Mesenchymal stem cell (in vitro differentiated cells and primary cell): Measurements from ENCODE around the gene SAMD4A.
"Not testable (repeated sequence)": the region's sequence is repeated elsewhere in the genome, so short reads cannot be mapped to it uniquely, and the experiment has no call there.

Experiments used
- DNase-seq: peaks from one replicate; pipeline ENCODE4 v3.0.0-alpha.2; 2013
- H2AFZ ChIP-seq: one replicate; pipeline ENCODE4 v1.6.1; 2013; ENCODE audit warnings: low read depth, mild to moderate bottlenecking, control low read depth, inconsistent platforms, low read length, moderate library complexity
- H2AK5ac ChIP-seq: 2 replicates; pipeline ENCODE4 v1.6.1; 2013; ENCODE audit warnings: low read length, moderate library complexity, mild to moderate bottlenecking, inconsistent platforms; ENCODE audit not compliant: severe bottlenecking
- H2BK120ac ChIP-seq: one replicate; pipeline ENCODE4 v1.6.1; 2013; ENCODE audit warnings: low read depth, mild to moderate bottlenecking, inconsistent platforms, low read length, moderate library complexity
- H2BK12ac ChIP-seq, 2 experiments: one replicate each; pipeline ENCODE4 v1.6.1; 2013; ENCODE audit warnings: inconsistent platforms in 2 of 2, low read length in 2 of 2, mild to moderate bottlenecking in 2 of 2, moderate library complexity in 2 of 2, control low read depth in 1 of 2
- H2BK15ac ChIP-seq: one replicate; pipeline ENCODE4 v1.6.1; 2013; ENCODE audit warnings: mild to moderate bottlenecking, low read depth, inconsistent platforms; ENCODE audit not compliant: poor library complexity, severe bottlenecking
- H2BK5ac ChIP-seq: 2 replicates; pipeline ENCODE4 v1.6.1; 2013; ENCODE audit warnings: low read depth, mild to moderate bottlenecking, low read length, control low read depth, inconsistent platforms; ENCODE audit not compliant: poor library complexity, severe bottlenecking
- H3K14ac ChIP-seq, 2 experiments: one replicate each; pipeline ENCODE4 v1.6.1; 2013; ENCODE audit warnings: inconsistent platforms in 2 of 2, low read length in 2 of 2, control low read depth in 1 of 2, mild to moderate bottlenecking in 1 of 2, moderate library complexity in 1 of 2
- H3K18ac ChIP-seq, 2 experiments: one replicate each; pipeline ENCODE4 v1.6.1; 2013; ENCODE audit warnings: inconsistent platforms in 2 of 2, low read length in 2 of 2, control low read depth in 1 of 2, low read depth in 1 of 2, mild to moderate bottlenecking in 1 of 2
- H3K23ac ChIP-seq, 2 experiments: one replicate each; pipeline ENCODE4 v1.6.1; 2013; ENCODE audit warnings: inconsistent platforms in 2 of 2, low read length in 2 of 2, mild to moderate bottlenecking in 2 of 2, moderate library complexity in 2 of 2, control low read depth in 1 of 2
- H3K27ac ChIP-seq: 2 replicates; pipeline ENCODE4 v1.5.1; 2013; ENCODE audit warnings: mild to moderate bottlenecking, moderate library complexity, low read length, control low read depth, inconsistent platforms; ENCODE audit not compliant: poor library complexity, severe bottlenecking
- H3K27me3 ChIP-seq, 2 experiments: 2 replicates each; pipeline versions ENCODE4 v1.6.1 to v1.7.0; 2013; ENCODE audit warnings: low read length in 2 of 2, mild to moderate bottlenecking in 2 of 2, moderate library complexity in 2 of 2, control low read depth in 1 of 2, inconsistent platforms in 1 of 2; ENCODE audit not compliant: control insufficient read depth in 1 of 2, insufficient read depth in 1 of 2
- H3K36me3 ChIP-seq, 2 experiments: 2 replicates each; pipeline versions ENCODE4 v1.6.1 to v1.7.0; 2013; ENCODE audit warnings: low read length in 2 of 2, control low read depth in 1 of 2, inconsistent platforms in 1 of 2, low read depth in 1 of 2, mild to moderate bottlenecking in 1 of 2; ENCODE audit not compliant: insufficient read depth in 2 of 2, control insufficient read depth in 1 of 2
- H3K4ac ChIP-seq, 2 experiments: one replicate each; pipeline ENCODE4 v1.6.1; 2013; ENCODE audit warnings: inconsistent platforms in 2 of 2, low read length in 2 of 2, mild to moderate bottlenecking in 2 of 2, moderate library complexity in 2 of 2, control low read depth in 1 of 2, low read depth in 1 of 2
- H3K4me1 ChIP-seq: 2 replicates; pipeline ENCODE4 v1.6.1; 2013; ENCODE audit warnings: low read depth, low read length, control low read depth; ENCODE audit not compliant: control insufficient read depth, insufficient read depth
- H3K4me2 ChIP-seq: 2 replicates; pipeline ENCODE4 v1.6.1; 2013; ENCODE audit warnings: low read length, mild to moderate bottlenecking, inconsistent platforms; ENCODE audit not compliant: poor library complexity, severe bottlenecking
- H3K4me3 ChIP-seq, 2 experiments: 2 replicates each; pipeline versions ENCODE4 v1.5.1 to v1.7.0; 2013; ENCODE audit warnings: low read length in 2 of 2, mild to moderate bottlenecking in 2 of 2, control low read depth in 1 of 2, low read depth in 1 of 2; ENCODE audit not compliant: insufficient read depth in 1 of 2
- H3K79me1 ChIP-seq: replicated peaks from 2 replicates; pipeline ENCODE4 v1.6.1; 2013; ENCODE audit warnings: mild to moderate bottlenecking, control low read depth, low read length, inconsistent platforms; ENCODE audit not compliant: poor library complexity, severe bottlenecking
- H3K9ac ChIP-seq: 2 replicates; pipeline ENCODE4 v1.7.0; 2013; ENCODE audit warnings: mild to moderate bottlenecking, low read length, moderate library complexity
- H3K9me3 ChIP-seq: 2 replicates; pipeline ENCODE4 v1.7.0; 2013; ENCODE audit warnings: mild to moderate bottlenecking, low read length; ENCODE audit not compliant: control insufficient read depth
- H4K8ac ChIP-seq: one replicate; pipeline ENCODE4 v1.6.1; 2013; ENCODE audit warnings: inconsistent platforms, mild to moderate bottlenecking, low read length, moderate library complexity
- H4K91ac ChIP-seq: one replicate; pipeline ENCODE4 v1.6.1; 2013; ENCODE audit warnings: mild to moderate bottlenecking, low read length, inconsistent platforms
- WGBS: methylation state at CpG from one replicate; pipeline ENCODE4 v1.1.7; 2013; ENCODE audit warnings: mixed read lengths; 5-methylcytosine and 5-hydroxymethylcytosine counted together

SAMD4A gene

GRCh38 chr14:54749180-54749579 is 182.3 kb downstream of the SAMD4A start:
- Histone ChIP-seq H3K9me3 (no peaks in the 10 kb centered on the region), H3K27me3 (no peaks in the 10 kb centered on the region), H3K14ac (no peak overlapping the region), H2AFZ (no peak overlapping the region), H3K9ac (no peak overlapping the region), H2BK12ac (no peak overlapping the region), H3K79me1 (peaks cover 41% of the 10 kb centered on the region), H4K91ac (no peak overlapping the region), H3K18ac (no peak overlapping the region), H3K36me3 (peaks cover 23 to 68% of the 10 kb centered on the region in 2 experiments), H2AK5ac (no peak overlapping the region), H2BK15ac (no peak overlapping the region), H3K23ac (no peak overlapping the region), H3K4me1 (no peaks in the 10 kb centered on the region), H3K27ac (no peak overlapping the region), H2BK5ac (no peak overlapping the region), H3K4me3 (no peak overlapping the region), H3K4me2 (no peak overlapping the region), H2BK120ac (no peak overlapping the region), H3K4ac (no peak overlapping the region), H4K8ac (no peak overlapping the region)
- 93% methylated on average over 3 of the region's 4 CpGs for WGBS
- DNase-seq, result no peak

GRCh38 chr14:54749727-54750126 is 182.8 kb downstream of the SAMD4A start:
- Histone ChIP-seq H4K91ac (no peak overlapping the region), H3K4me3 (no peak overlapping the region), H2BK5ac (no peak overlapping the region), H2BK15ac (no peak overlapping the region), H3K14ac (no peak overlapping the region), H3K4ac (no peak overlapping the region), H3K27me3 (no peaks in the 10 kb centered on the region), H2AFZ (no peak overlapping the region), H3K4me2 (no peak overlapping the region), H3K9me3 (no peaks in the 10 kb centered on the region), H4K8ac (no peak overlapping the region), H3K18ac (no peak overlapping the region), H3K36me3 (peaks cover 29 to 70% of the 10 kb centered on the region in 2 experiments), H3K79me1 (peaks cover 42% of the 10 kb centered on the region), H3K4me1 (no peaks in the 10 kb centered on the region), H2BK120ac (no peak overlapping the region), H2AK5ac (no peak overlapping the region), H3K9ac (no peak overlapping the region), H2BK12ac (no peak overlapping the region), H3K23ac (no peak overlapping the region), H3K27ac (no peak overlapping the region)
- no peak for DNase-seq
- WGBS, result 98% methylated on average over 5 of the region's 5 CpGs

DNA sequence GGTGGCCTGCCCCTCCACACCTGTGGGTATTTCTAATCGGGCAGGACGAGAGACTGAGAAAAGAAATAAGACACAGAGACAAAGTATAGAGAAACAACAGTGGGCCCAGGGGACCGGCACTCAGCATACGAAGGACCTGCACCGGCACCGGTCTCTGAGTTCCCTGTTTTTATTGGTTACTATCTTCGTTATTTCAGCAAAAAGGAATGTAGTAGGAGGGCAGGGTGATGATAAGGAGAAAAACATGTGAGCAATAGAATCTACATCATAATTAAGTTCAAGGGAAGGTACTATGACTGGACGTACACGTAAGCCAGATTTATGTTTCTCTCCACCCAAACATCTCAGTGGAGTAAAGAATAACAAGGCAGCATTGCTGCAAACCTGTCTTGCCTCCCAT is 185.7 kb downstream of the SAMD4A start:
- 88% methylated on average over 9 of the region's 9 CpGs for WGBS
- not testable (repeated sequence) for H2AK5ac ChIP-seq, H2BK15ac ChIP-seq, H3K27ac ChIP-seq, H3K9ac ChIP-seq, H2BK5ac ChIP-seq, H3K4me3 ChIP-seq, H3K18ac ChIP-seq, H2BK120ac ChIP-seq, DNase-seq, H3K14ac ChIP-seq, H3K4me1 ChIP-seq, H3K4ac ChIP-seq, H3K27me3 ChIP-seq, H3K23ac ChIP-seq, H3K4me2 ChIP-seq, H4K91ac ChIP-seq, H2AFZ ChIP-seq, H3K9me3 ChIP-seq, H2BK12ac ChIP-seq, H4K8ac ChIP-seq
- Histone ChIP-seq H3K36me3 (peaks cover 32 to 75% of the 10 kb centered on the region in 2 experiments), H3K79me1 (peaks cover 29% of the 10 kb centered on the region)

- not testable (repeated sequence) for H3K27ac ChIP-seq, H3K4me1 ChIP-seq, H3K4me2 ChIP-seq, H2AK5ac ChIP-seq, DNase-seq, H3K9ac ChIP-seq, H2BK15ac ChIP-seq, H3K14ac ChIP-seq, H3K23ac ChIP-seq, H3K18ac ChIP-seq, H2BK12ac ChIP-seq, H2AFZ ChIP-seq, H3K4me3 ChIP-seq, H4K91ac ChIP-seq, H3K4ac ChIP-seq, H3K9me3 ChIP-seq, H3K27me3 ChIP-seq, H4K8ac ChIP-seq, H2BK120ac ChIP-seq, H2BK5ac ChIP-seq
- WGBS, result 100% methylated on average over 2 of the region's 3 CpGs
- peaks cover 35 to 75% of the 10 kb centered on the region in 2 experiments for H3K36me3 ChIP-seq
- peaks cover 30% of the 10 kb centered on the region for H3K79me1 ChIP-seq
Measured at GRCh38 chr14:54753396-54753795, 186.5 kb downstream of the SAMD4A start.
